GM06990 (cell line): ENCODE data around the gene AAK1.
"Not testable (repeated sequence)": the region's sequence is repeated elsewhere in the genome, so short reads cannot be mapped to it uniquely, and the experiment has no call there.

ENCODE experiments used
- DNase-seq: peaks from one replicate; pipeline ENCODE4 v3.0.0-alpha.2; 2011; ENCODE audit not compliant: insufficient read length; ENCODE audit errors: extremely low read depth
- H3K27me3 ChIP-seq: replicated peaks from 2 replicates; pipeline ENCODE4 v1.6.0; 2011; ENCODE audit warnings: low read length; ENCODE audit not compliant: control insufficient read depth, insufficient read depth
- H3K36me3 ChIP-seq: 2 replicates; pipeline ENCODE4 v1.5.1; 2011; ENCODE audit warnings: low read length; ENCODE audit not compliant: control insufficient read depth, insufficient read depth
- H3K4me3 ChIP-seq: replicated peaks from 2 replicates; pipeline ENCODE4 v1.5.1; 2011; ENCODE audit warnings: low read depth, mild to moderate bottlenecking, control low read depth, low read length
- TF ChIP-seq, protein P1 (sequence below): IDR thresholded peaks from 2 replicates; pipeline ENCODE4 v1.5.1; 2011; ENCODE audit warnings: low read length, control low read depth, mild to moderate bottlenecking, inconsistent platforms; ENCODE audit not compliant: insufficient read depth, poor library complexity, severe bottlenecking

Gene AAK1

DNA sequence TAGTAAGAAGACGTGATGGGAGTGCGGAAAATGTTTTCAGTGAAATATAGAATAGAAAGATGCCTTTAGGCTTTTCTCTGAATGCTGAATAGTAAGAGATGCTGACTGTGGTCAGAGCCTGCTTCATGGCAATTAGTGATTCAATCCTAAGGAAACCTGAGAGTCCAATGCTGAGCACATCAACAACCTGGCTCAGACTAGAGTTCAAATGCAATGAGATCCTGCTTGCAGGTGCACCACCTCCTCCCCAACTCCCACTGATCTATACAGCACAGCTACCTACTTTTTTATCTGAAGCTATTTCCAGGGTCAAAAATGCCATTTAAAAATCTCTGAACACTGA, 65.4 kb downstream of the AAK1 start:
- TF ChIP-seq, protein P1, sequence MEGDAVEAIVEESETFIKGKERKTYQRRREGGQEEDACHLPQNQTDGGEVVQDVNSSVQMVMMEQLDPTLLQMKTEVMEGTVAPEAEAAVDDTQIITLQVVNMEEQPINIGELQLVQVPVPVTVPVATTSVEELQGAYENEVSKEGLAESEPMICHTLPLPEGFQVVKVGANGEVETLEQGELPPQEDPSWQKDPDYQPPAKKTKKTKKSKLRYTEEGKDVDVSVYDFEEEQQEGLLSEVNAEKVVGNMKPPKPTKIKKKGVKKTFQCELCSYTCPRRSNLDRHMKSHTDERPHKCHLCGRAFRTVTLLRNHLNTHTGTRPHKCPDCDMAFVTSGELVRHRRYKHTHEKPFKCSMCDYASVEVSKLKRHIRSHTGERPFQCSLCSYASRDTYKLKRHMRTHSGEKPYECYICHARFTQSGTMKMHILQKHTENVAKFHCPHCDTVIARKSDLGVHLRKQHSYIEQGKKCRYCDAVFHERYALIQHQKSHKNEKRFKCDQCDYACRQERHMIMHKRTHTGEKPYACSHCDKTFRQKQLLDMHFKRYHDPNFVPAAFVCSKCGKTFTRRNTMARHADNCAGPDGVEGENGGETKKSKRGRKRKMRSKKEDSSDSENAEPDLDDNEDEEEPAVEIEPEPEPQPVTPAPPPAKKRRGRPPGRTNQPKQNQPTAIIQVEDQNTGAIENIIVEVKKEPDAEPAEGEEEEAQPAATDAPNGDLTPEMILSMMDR = no peak
- Histone ChIP-seq H3K4me3 (no peak overlapping the region), H3K27me3 (no peaks in the 10 kb centered on the region), H3K36me3 (no peaks in the 10 kb centered on the region)
- DNase-seq = no peak

DNA sequence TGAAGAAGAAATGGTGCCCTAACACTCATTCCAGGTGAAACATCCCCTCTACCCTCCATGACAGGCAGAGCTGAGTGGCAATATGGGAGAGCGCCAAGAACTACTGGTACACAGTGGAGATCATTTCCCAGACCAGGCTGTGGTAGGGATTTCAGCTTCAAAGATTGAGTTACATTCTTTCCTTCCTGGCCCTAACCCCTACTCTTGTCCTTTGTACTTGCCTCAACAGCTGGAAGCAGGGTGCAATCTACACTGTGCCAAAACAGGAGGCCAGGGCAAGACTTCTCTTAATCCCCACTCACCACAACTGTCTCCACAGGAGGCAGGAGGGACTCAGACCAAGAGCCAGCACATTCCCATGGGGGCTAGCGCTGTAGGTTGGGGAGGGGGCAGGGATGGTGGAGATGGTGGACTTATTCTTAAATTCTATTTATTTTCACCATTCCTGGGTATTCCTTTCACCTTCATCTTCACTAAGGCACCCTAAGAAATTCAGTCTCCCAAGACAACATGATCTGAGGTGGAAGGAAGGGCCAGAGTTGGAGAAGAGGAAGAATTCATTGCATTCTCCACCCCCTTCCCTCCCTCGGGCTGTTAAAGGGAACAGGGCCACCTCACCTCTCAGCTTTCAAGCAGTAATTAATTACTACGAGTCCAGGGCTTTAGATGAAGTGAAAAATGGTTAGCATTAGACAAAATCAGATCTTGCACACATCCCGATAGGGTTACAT, 65.9 kb downstream of the AAK1 start:
- Histone ChIP-seq H3K27me3 (no peaks in the 10 kb centered on the region), H3K4me3 (no peak overlapping the region), H3K36me3 (no peaks in the 10 kb centered on the region)
- no peak for DNase-seq
- TF ChIP-seq, protein P1 = no peak

DNA sequence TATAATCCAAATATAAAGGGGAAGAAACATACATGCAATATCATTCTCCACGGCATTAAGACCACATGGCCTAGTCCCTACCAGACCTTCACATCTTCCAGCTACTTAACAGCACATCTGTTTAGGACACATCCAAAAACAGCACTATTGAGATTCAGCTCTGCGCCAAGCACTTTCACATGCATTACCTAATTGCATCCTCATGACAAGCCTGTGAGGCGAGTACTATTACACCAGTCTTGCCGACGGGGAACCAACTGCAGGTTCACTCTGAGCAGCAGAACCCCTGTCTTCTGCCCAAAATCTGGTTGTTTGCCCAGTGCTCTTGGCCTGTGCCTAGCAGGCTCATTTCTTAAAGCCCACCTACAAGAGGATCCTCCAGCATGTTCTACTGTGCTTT, 66.7 kb downstream of the AAK1 start:
- TF ChIP-seq, protein P1 = no peak
- no peaks in the 10 kb centered on the region for H3K36me3 ChIP-seq
- no peak overlapping the region for H3K4me3 ChIP-seq
- no peak for DNase-seq
- H3K27me3 ChIP-seq = no peaks in the 10 kb centered on the region

DNA sequence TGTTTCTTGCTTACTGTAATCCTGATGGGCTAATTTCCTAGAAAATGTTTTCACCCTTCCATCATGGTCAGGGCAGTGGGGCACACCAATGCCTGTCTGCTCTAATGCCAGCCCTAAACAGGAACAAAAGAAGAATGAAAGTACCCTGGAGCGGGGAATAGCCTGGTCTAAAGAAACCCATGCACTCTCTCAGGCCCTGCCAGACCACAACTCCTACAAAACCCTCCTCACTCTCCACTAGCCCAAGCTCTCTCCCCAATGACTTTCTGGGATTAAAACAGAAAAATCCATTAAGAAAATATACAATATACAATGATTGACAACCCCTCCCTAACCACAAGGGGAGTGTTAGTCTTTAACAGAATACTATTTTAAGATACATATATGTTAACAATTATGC, 67.6 kb downstream of the AAK1 start:
- TF ChIP-seq, protein P1 = no peak
- H3K4me3 ChIP-seq = no peak overlapping the region
- no peaks in the 10 kb centered on the region for H3K36me3 ChIP-seq
- H3K27me3 ChIP-seq = no peaks in the 10 kb centered on the region
- no peak for DNase-seq

DNA sequence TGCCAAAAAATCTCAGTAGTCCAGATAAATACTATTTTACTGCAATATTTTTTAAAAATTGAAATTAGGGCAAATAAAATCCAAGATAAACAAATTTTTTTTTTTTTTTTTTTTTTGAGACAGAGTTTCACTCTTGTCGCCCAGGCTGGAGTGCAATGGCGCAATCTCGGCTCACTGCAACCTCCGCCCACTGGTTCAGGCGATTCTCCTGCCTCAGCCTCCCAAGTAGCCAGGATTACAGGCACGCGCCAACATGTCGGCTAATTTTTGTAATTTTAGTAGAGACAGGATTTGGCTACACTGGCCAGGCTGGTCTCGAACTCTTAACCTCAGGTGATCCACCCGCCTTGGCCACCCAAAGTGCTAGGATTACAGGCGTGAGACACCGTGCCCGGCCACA, 68.2 kb downstream of the AAK1 start:
- not testable (repeated sequence) for H3K27me3 ChIP-seq, H3K4me3 ChIP-seq, DNase-seq, H3K36me3 ChIP-seq

DNA sequence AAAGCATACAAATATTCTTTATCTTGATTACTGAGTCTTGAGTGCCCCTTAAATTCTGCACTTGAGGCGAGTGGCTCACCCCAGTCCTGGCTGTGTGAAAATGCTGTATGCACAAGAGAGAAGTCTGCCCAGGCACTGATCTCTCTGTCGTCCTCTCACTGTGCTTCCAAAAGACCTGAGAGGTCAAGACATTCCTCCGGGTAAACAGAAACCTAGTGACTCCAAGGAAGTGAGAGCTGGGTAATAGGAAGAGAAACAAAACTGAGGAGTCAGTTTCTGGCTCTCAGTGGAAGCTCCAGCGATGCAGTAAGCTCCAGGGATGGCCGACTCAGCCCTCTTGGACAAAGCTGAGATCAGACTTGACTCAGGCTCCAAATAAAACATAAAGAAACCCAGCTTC, 70.9 kb downstream of the AAK1 start:
- H3K4me3 ChIP-seq = no peak overlapping the region

More for the DNA sequence above, 70.9 kb downstream of the AAK1 start:
- TF ChIP-seq, protein P1 = no peak
- Histone ChIP-seq H3K27me3 (no peaks in the 10 kb centered on the region), H3K36me3 (no peaks in the 10 kb centered on the region)
- no peak for DNase-seq
